ENCODE measurements around the gene PDCD7.

DNA sequence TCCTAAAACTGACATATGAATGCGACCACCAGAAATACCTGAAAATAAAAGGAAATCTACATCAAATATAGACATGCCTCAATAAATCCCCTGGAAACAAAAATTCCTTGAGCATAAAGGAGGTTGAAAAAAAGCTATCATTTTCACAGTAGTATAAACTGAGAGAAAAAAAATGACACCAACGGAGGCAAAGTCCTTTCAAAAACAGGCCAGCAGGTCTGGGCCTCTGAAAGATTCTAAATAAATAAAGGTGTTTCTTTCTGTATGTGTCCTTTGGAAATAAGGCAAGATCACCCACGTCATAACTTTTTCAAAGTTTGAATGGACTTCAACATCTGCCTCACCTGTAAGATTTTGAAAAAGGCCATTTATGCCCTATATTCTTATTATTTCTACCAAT lies 46.6 kb upstream of the PDCD7 start:
- TF ChIP-seq ESRRA (CRISPR knock-in tag; IDR thresholded peaks at IDR 0.05; ENCODE audit: borderline replicate concordance) = no peak
- no peak for TF ChIP-seq ATF1 (CRISPR knock-in tag; IDR thresholded peaks at IDR 0.05)
- TF ChIP-seq CTCF (IDR thresholded peaks at IDR 0.05) = no peak
- no peak for TF ChIP-seq KAT7 (CRISPR knock-in tag; IDR thresholded peaks at IDR 0.05; ENCODE audit: borderline replicate concordance)
- TF ChIP-seq ZNF138 (CRISPR knock-in tag; conservative IDR thresholded peaks at IDR 0.05) = no peak
- TF ChIP-seq, protein P1, sequence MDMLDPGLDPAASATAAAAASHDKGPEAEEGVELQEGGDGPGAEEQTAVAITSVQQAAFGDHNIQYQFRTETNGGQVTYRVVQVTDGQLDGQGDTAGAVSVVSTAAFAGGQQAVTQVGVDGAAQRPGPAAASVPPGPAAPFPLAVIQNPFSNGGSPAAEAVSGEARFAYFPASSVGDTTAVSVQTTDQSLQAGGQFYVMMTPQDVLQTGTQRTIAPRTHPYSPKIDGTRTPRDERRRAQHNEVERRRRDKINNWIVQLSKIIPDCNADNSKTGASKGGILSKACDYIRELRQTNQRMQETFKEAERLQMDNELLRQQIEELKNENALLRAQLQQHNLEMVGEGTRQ (CRISPR knock-in tag; IDR thresholded peaks at IDR 0.05) = no peak
